22Rv1 (cell line): ENCODE measurements around the gene EEA1.

Experiments used
- CTCF ChIP-seq: fragments of 450-650 bp; IDR thresholded peaks from 2 replicates; pipeline ENCODE4 v1.5.1; 2017; ENCODE audit warnings: mild to moderate bottlenecking
- ZFX ChIP-seq: fragments of 450-650 bp; IDR thresholded peaks from 2 replicates; pipeline ENCODE4 v1.6.1; 2017; ENCODE audit warnings: antibody characterized with exemption, borderline replicate concordance

GRCh38 chr12:92844151-92844763 lies 84.8 kb downstream of the EEA1 start:
- TF ChIP-seq CTCF = no peak
- no peak for TF ChIP-seq ZFX
